Osteocyte (in vitro differentiated cells): Measurements from ENCODE around the gene XYLB. TPM values are rescaled to one million over a fixed set of nuclear protein-coding genes. Genes with fewer than 3 reads are reported as not detected.

Source experiments
- DNase-seq: peaks from one replicate; pipeline ENCODE4 v3.0.0; 2021; ENCODE audit warnings: mixed read lengths; ENCODE audit not compliant: unreplicated experiment; ENCODE audit errors: extremely low spot score
- H3K27ac Mint-ChIP-seq: one replicate; pipeline ENCODE4 v1.8.0; 2021; ENCODE audit warnings: mild to moderate bottlenecking, mixed read lengths; ENCODE audit not compliant: unreplicated experiment
- H3K27me3 Mint-ChIP-seq: one replicate; pipeline ENCODE4 v1.8.0; 2021; ENCODE audit warnings: mixed read lengths; ENCODE audit not compliant: unreplicated experiment
- H3K36me3 Mint-ChIP-seq: one replicate; pipeline ENCODE4 v1.8.0; 2021; ENCODE audit warnings: mixed read lengths; ENCODE audit not compliant: unreplicated experiment
- H3K4me1 Mint-ChIP-seq: one replicate; pipeline ENCODE4 v1.8.0; 2021; ENCODE audit warnings: mixed read lengths; ENCODE audit not compliant: unreplicated experiment
- H3K4me3 Mint-ChIP-seq: one replicate; pipeline ENCODE4 v1.8.0; 2021; ENCODE audit warnings: mild to moderate bottlenecking, moderate library complexity, mixed read lengths; ENCODE audit not compliant: unreplicated experiment
- H3K9me3 Mint-ChIP-seq: one replicate; pipeline ENCODE4 v1.8.0; 2021; ENCODE audit warnings: mixed read lengths; ENCODE audit not compliant: unreplicated experiment
- CTCF ChIP-seq: fragments of 200-600 bp; sonication (generic); IDR thresholded peaks from 2 replicates; pipeline ENCODE4 v1.5.0; 2021; ENCODE audit warnings: antibody characterized with exemption, mild to moderate bottlenecking, moderate library complexity
- total RNA-seq: library from RNA; stranded (reverse); gene quantifications from 2 replicates; pipeline ENCODE4 v1.2.1, GENCODE V29; 2021

XYLB gene
- total RNA-seq, 1 donor from 2014 or later, result 6.3 TPM

- H3K27me3 Mint-ChIP-seq, result no peaks in the 10 kb centered on the region
- peaks cover 4% of the 10 kb centered on the region for H3K9me3 Mint-ChIP-seq
- peaks cover 20% of the 10 kb centered on the region for H3K36me3 Mint-ChIP-seq
These were observed 22.6 kb downstream of the XYLB start for GRCh38 chr3:38369186-38369585.

GRCh38 chr3:38370149-38370548, 23.6 kb downstream of the XYLB start:
- Mint-ChIP-seq H3K9me3 (peaks cover 4% of the 10 kb centered on the region), H3K4me1 (no peaks in the 10 kb centered on the region), H3K36me3 (peaks cover 20% of the 10 kb centered on the region), H3K27me3 (no peaks in the 10 kb centered on the region), H3K27ac (no peak overlapping the region), H3K4me3 (no peak overlapping the region)
- no peak for DNase-seq
- no peak for TF ChIP-seq CTCF

More at GRCh38 chr3:38369186-38369585, 22.6 kb downstream of the XYLB start:
- no peak for DNase-seq
- Mint-ChIP-seq H3K27ac (no peak overlapping the region), H3K4me3 (no peak overlapping the region), H3K4me1 (no peaks in the 10 kb centered on the region)
- TF ChIP-seq CTCF, result no peak

DNA sequence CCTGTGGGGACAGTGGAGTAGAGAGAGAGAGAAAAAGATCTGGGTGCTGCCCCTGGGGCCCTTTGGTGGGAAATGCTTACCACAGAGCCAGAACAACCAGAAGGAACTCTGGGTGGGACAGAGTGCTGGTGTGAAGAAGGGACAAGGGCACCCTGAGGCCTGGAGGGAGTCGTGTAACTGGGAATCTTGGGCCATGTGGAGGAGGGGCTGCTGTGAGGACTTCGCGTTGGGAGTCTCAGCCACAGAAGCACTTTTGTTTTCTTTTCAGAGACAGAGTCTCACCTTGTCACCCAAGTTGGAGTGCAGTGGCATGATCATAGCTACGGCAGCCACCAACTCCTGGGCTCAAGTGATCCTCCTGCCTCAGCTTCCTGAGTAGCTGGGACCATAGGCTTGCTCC, 24.3 kb downstream of the XYLB start:
- peaks cover 19% of the 10 kb centered on the region for H3K36me3 Mint-ChIP-seq
- no peaks in the 10 kb centered on the region for H3K4me1 Mint-ChIP-seq
- H3K27ac Mint-ChIP-seq, result no peak overlapping the region
- peaks cover 4% of the 10 kb centered on the region for H3K9me3 Mint-ChIP-seq
- no peaks in the 10 kb centered on the region for H3K27me3 Mint-ChIP-seq
- no peak for TF ChIP-seq CTCF
- H3K4me3 Mint-ChIP-seq, result no peak overlapping the region
- DNase-seq, result no peak

- H3K36me3 Mint-ChIP-seq, result peaks cover 19% of the 10 kb centered on the region
- no peak for DNase-seq
- H3K9me3 Mint-ChIP-seq, result peaks cover 4% of the 10 kb centered on the region
- no peak for TF ChIP-seq CTCF
- H3K27ac Mint-ChIP-seq, result no peak overlapping the region
- H3K27me3 Mint-ChIP-seq, result no peaks in the 10 kb centered on the region
- no peaks in the 10 kb centered on the region for H3K4me1 Mint-ChIP-seq
- H3K4me3 Mint-ChIP-seq, result no peak overlapping the region
These were observed 25.1 kb downstream of the XYLB start for GRCh38 chr3:38371541-38372213.

- TF ChIP-seq CTCF, result no peak
- H3K9me3 Mint-ChIP-seq, result peaks cover 4% of the 10 kb centered on the region
- no peak overlapping the region for H3K27ac Mint-ChIP-seq
- no peaks in the 10 kb centered on the region for H3K4me1 Mint-ChIP-seq
- no peak overlapping the region for H3K4me3 Mint-ChIP-seq
- DNase-seq, result no peak
- H3K36me3 Mint-ChIP-seq, result peaks cover 23% of the 10 kb centered on the region
- no peaks in the 10 kb centered on the region for H3K27me3 Mint-ChIP-seq
These were observed 25.6 kb downstream of the XYLB start for GRCh38 chr3:38372214-38372601.
